Measurements from ENCODE around the gene TSHZ2. TPM values are rescaled to one million over a fixed set of nuclear protein-coding genes. Genes with fewer than 3 reads are reported as not detected.

The TSHZ2 gene
- total RNA-seq, 1 donor from 2014 or later: 1.2 TPM

DNA sequence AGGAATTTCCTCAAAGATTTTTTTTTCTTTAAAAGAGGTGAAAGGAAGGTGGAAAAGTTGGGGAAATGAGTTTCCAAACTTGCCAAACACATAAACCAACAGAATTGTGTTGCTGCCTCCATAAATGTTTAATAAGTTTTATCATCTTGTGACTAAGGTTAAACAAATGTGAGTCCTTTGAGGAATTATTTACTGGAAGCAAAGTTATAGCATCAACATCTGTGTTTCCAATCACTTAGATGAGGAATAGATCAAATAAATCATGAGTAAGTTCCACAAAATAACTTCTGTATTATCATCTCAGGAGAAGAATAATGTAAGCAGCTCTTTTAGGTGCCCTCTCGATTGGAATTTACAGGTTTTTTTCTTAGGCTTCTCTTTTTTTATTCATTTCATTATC, 20.5 kb downstream of the TSHZ2 start:
- Mint-ChIP-seq H3K9me3 (ENCODE audit: unreplicated experiment) (no peaks in the 10 kb centered on the region), H3K4me1 (ENCODE audit: low read depth, unreplicated experiment) (no peaks in the 10 kb centered on the region), H3K36me3 (ENCODE audit: low read depth, unreplicated experiment) (no peaks in the 10 kb centered on the region), H3K27me3 (ENCODE audit: low read depth, unreplicated experiment) (no peaks in the 10 kb centered on the region), H3K4me3 (ENCODE audit: unreplicated experiment) (no peak overlapping the region), H3K27ac (ENCODE audit: unreplicated experiment) (no peak overlapping the region)
- Histone ChIP-seq H4K20me1 (ENCODE audit: insufficient read depth, low read length) (no peaks in the 10 kb centered on the region), H3K9me3 (ENCODE audit: insufficient read depth, low read depth, low read length) (no peaks in the 10 kb centered on the region), H3K27ac (ENCODE audit: low read depth, low read length) (no peak overlapping the region), H3K4me2 (ENCODE audit: low read length) (no peak overlapping the region), H2AFZ (ENCODE audit: low read depth, low read length) (no peak overlapping the region), H3K4me3 (ENCODE audit: insufficient read depth, low read depth, low read length) (no peak overlapping the region), H3K9ac (ENCODE audit: low read length) (no peak overlapping the region), H3K27me3 (ENCODE audit: insufficient read depth, low read length) (no peaks in the 10 kb centered on the region), H3K79me2 (ENCODE audit: insufficient read depth, low read length) (no peaks in the 10 kb centered on the region), H3K36me3 (ENCODE audit: insufficient read depth, low read length) (no peaks in the 10 kb centered on the region), H3K4me1 (ENCODE audit: insufficient read depth, low read length) (no peaks in the 10 kb centered on the region)
- FAIRE-seq (no peak), DNase-seq (ENCODE audit: low read depth) (peak; percentile 52)
- TF ChIP-seq EZH2 (IDR thresholded peaks at IDR 0.05; ENCODE audit: insufficient read depth, low read length): no peak
- TF ChIP-seq, protein P1, sequence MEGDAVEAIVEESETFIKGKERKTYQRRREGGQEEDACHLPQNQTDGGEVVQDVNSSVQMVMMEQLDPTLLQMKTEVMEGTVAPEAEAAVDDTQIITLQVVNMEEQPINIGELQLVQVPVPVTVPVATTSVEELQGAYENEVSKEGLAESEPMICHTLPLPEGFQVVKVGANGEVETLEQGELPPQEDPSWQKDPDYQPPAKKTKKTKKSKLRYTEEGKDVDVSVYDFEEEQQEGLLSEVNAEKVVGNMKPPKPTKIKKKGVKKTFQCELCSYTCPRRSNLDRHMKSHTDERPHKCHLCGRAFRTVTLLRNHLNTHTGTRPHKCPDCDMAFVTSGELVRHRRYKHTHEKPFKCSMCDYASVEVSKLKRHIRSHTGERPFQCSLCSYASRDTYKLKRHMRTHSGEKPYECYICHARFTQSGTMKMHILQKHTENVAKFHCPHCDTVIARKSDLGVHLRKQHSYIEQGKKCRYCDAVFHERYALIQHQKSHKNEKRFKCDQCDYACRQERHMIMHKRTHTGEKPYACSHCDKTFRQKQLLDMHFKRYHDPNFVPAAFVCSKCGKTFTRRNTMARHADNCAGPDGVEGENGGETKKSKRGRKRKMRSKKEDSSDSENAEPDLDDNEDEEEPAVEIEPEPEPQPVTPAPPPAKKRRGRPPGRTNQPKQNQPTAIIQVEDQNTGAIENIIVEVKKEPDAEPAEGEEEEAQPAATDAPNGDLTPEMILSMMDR (IDR thresholded peaks at IDR 0.05; ENCODE audit: insufficient read depth, low read depth, low read length): no peak

DNA sequence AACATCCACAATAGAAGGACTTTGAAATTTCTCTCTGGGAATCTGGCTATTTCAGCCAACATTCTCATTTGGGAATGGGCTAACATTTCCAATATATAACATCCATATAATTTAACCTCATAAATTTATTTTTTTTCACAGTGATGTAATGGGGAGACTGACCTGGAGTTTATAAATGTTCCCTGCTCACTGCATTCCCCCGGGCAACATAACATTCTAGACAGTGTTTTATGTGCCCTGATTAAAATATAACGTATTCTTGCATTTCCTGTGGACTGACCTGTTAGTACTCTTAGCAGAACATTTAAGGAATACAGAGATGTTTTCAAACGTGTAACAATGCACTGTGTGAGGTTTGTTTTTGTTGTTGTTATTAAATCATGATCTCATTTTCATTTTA, 20.9 kb downstream of the TSHZ2 start:
- no peaks in the 10 kb centered on the region for H3K4me1 ChIP-seq (ENCODE audit: insufficient read depth, low read length)
- no peak overlapping the region for H2AFZ ChIP-seq (ENCODE audit: low read depth, low read length)
- H3K4me2 ChIP-seq (ENCODE audit: low read length): no peak overlapping the region
- no peak overlapping the region for H3K4me3 Mint-ChIP-seq (ENCODE audit: unreplicated experiment)
- H3K4me1 Mint-ChIP-seq (ENCODE audit: low read depth, unreplicated experiment): no peaks in the 10 kb centered on the region
- H3K4me3 ChIP-seq (ENCODE audit: insufficient read depth, low read depth, low read length): no peak overlapping the region
- DNase-seq (ENCODE audit: low read depth) (no peak), FAIRE-seq (peak; percentile 26)
- H4K20me1 ChIP-seq (ENCODE audit: insufficient read depth, low read length): no peaks in the 10 kb centered on the region
- no peaks in the 10 kb centered on the region for H3K79me2 ChIP-seq (ENCODE audit: insufficient read depth, low read length)
- H3K27me3 ChIP-seq (ENCODE audit: insufficient read depth, low read length): no peaks in the 10 kb centered on the region
- no peaks in the 10 kb centered on the region for H3K36me3 Mint-ChIP-seq (ENCODE audit: low read depth, unreplicated experiment)
- H3K27me3 Mint-ChIP-seq (ENCODE audit: low read depth, unreplicated experiment): peaks cover 3% of the 10 kb centered on the region
- H3K27ac ChIP-seq (ENCODE audit: low read depth, low read length): no peak overlapping the region
- TF ChIP-seq, protein P1 (IDR thresholded peaks at IDR 0.05; ENCODE audit: insufficient read depth, low read depth, low read length): no peak
- TF ChIP-seq EZH2 (IDR thresholded peaks at IDR 0.05; ENCODE audit: insufficient read depth, low read length): no peak
- H3K9me3 Mint-ChIP-seq (ENCODE audit: unreplicated experiment): no peaks in the 10 kb centered on the region
- H3K36me3 ChIP-seq (ENCODE audit: insufficient read depth, low read length): no peaks in the 10 kb centered on the region
- H3K9me3 ChIP-seq (ENCODE audit: insufficient read depth, low read depth, low read length): no peaks in the 10 kb centered on the region
- no peak overlapping the region for H3K9ac ChIP-seq (ENCODE audit: low read length)
- H3K27ac Mint-ChIP-seq (ENCODE audit: unreplicated experiment): no peak overlapping the region

DNA sequence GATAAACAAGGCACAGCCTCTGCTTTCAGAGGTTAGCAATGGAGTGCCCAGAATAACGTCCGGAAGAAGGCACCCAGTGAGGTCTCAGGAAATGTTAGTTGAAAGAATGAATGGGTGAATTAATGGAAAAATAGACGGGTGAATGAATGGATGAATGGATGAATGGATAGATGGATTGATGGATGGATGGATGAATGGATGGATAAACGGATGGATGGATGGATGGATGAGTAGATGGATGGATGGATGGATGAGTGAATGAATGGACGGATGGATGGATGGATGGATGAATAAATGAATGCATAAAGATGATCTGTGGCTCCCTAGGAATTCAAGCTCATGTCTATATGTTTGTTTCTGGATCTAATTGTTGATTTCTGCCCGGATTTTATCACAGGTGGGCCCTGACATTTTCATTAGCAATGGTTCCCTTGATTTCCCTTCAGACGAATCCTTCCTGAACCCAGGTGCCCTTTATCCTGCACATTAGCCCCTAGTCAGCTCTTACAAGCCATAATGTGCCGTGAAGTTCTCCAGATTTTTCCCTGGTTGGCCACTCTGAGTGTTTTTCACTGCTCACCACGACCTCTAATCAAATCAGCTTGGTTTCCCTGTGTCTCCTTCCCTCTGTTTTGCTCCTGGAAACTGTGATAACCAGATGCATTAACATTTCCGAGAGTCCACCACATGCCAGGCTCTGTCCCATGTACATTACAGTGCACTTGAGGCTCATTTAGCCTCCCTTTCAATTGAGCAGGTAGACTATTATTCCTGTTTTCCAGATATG, 22.2 kb downstream of the TSHZ2 start:
- TF ChIP-seq, protein P1 (IDR thresholded peaks at IDR 0.05; ENCODE audit: insufficient read depth, low read depth, low read length): no peak
- no peak for TF ChIP-seq EZH2 (IDR thresholded peaks at IDR 0.05; ENCODE audit: insufficient read depth, low read length)
- DNase-seq (ENCODE audit: low read depth): no peak
- Histone ChIP-seq H3K27ac (ENCODE audit: low read depth, low read length) (no peak overlapping the region), H2AFZ (ENCODE audit: low read depth, low read length) (no peak overlapping the region), H3K9me3 (ENCODE audit: insufficient read depth, low read depth, low read length) (no peaks in the 10 kb centered on the region), H4K20me1 (ENCODE audit: insufficient read depth, low read length) (no peaks in the 10 kb centered on the region), H3K4me3 (ENCODE audit: insufficient read depth, low read depth, low read length) (no peak overlapping the region), H3K36me3 (ENCODE audit: insufficient read depth, low read length) (no peaks in the 10 kb centered on the region), H3K4me2 (ENCODE audit: low read length) (no peak overlapping the region), H3K79me2 (ENCODE audit: insufficient read depth, low read length) (no peaks in the 10 kb centered on the region), H3K27me3 (ENCODE audit: insufficient read depth, low read length) (no peaks in the 10 kb centered on the region), H3K4me1 (ENCODE audit: insufficient read depth, low read length) (no peaks in the 10 kb centered on the region), H3K9ac (ENCODE audit: low read length) (no peak overlapping the region)
- no peaks in the 10 kb centered on the region for H3K9me3 Mint-ChIP-seq (ENCODE audit: unreplicated experiment)
- H3K4me3 Mint-ChIP-seq (ENCODE audit: unreplicated experiment): no peak overlapping the region
- H3K4me1 Mint-ChIP-seq (ENCODE audit: low read depth, unreplicated experiment): no peaks in the 10 kb centered on the region
- H3K27ac Mint-ChIP-seq (ENCODE audit: unreplicated experiment): no peak overlapping the region
- H3K27me3 Mint-ChIP-seq (ENCODE audit: low read depth, unreplicated experiment): peaks cover 5% of the 10 kb centered on the region
- no peaks in the 10 kb centered on the region for H3K36me3 Mint-ChIP-seq (ENCODE audit: low read depth, unreplicated experiment)
- no peak for FAIRE-seq

All from astrocyte (in vitro differentiated cells and primary cell).